ENCODE results near the gene RRP36. TPM values are rescaled to one million over a fixed set of nuclear protein-coding genes. Genes with fewer than 3 reads are reported as not detected.

Gene RRP36
- total and polyA plus RNA-seq, 9 of the 15 experiments (the other 6 are each of a cell fraction or from before 2014, with no cell fraction given): 27.6 to 150 (median 114) TPM

DNA sequence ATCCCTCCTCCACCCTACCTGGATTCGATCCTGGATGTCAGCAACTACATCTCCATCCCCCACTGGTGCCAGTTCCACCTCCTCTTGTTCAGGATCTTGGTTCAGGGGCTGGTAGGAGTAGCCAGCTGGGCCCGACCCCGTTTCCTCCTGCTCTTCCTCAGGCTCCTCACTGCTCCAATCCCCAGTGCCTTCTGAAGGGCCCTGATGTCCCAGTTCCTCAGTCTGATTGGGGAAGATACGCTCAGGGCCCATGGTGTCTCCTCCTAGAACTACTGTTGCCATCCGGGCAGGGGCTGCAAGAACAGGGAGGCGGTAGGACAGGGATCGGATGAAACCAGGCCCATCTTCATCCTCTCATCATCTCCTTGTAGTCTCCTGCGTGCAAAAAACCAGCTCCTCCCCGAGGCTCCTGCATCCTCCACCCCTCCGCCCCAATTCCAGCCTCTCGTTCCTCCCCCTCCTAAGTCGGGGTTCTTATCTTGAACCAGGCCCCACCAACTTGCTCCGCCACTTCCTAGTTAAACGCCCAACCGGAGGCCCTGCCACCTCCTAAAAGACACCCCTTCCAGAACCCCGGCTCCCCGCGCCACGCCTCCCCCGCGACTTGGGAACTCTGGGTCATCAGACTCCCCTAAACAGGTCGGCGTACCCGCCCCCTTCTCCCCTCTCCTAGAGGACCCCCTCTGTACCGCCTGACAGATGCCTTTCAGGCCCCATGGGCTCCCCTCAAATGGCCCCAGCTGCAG is 8.2 kb upstream of the RRP36 start (continued):
- TF ChIP-seq, protein P1, sequence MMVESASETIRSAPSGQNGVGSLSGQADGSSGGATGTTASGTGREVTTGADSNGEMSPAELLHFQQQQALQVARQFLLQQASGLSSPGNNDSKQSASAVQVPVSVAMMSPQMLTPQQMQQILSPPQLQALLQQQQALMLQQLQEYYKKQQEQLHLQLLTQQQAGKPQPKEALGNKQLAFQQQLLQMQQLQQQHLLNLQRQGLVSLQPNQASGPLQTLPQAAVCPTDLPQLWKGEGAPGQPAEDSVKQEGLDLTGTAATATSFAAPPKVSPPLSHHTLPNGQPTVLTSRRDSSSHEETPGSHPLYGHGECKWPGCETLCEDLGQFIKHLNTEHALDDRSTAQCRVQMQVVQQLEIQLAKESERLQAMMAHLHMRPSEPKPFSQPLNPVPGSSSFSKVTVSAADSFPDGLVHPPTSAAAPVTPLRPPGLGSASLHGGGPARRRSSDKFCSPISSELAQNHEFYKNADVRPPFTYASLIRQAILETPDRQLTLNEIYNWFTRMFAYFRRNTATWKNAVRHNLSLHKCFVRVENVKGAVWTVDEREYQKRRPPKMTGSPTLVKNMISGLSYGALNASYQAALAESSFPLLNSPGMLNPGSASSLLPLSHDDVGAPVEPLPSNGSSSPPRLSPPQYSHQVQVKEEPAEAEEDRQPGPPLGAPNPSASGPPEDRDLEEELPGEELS (CRISPR knock-in tag; IDR thresholded peaks at IDR 0.05; ENCODE audit: borderline replicate concordance): 0 out of 2 replicates have a peak, but pooled peaks have one; percentile 48
- TF ChIP-seq MEF2D (tag; conservative IDR thresholded peaks at IDR 0.05; ENCODE audit: low read depth): no peak
- TF ChIP-seq, protein P2, sequence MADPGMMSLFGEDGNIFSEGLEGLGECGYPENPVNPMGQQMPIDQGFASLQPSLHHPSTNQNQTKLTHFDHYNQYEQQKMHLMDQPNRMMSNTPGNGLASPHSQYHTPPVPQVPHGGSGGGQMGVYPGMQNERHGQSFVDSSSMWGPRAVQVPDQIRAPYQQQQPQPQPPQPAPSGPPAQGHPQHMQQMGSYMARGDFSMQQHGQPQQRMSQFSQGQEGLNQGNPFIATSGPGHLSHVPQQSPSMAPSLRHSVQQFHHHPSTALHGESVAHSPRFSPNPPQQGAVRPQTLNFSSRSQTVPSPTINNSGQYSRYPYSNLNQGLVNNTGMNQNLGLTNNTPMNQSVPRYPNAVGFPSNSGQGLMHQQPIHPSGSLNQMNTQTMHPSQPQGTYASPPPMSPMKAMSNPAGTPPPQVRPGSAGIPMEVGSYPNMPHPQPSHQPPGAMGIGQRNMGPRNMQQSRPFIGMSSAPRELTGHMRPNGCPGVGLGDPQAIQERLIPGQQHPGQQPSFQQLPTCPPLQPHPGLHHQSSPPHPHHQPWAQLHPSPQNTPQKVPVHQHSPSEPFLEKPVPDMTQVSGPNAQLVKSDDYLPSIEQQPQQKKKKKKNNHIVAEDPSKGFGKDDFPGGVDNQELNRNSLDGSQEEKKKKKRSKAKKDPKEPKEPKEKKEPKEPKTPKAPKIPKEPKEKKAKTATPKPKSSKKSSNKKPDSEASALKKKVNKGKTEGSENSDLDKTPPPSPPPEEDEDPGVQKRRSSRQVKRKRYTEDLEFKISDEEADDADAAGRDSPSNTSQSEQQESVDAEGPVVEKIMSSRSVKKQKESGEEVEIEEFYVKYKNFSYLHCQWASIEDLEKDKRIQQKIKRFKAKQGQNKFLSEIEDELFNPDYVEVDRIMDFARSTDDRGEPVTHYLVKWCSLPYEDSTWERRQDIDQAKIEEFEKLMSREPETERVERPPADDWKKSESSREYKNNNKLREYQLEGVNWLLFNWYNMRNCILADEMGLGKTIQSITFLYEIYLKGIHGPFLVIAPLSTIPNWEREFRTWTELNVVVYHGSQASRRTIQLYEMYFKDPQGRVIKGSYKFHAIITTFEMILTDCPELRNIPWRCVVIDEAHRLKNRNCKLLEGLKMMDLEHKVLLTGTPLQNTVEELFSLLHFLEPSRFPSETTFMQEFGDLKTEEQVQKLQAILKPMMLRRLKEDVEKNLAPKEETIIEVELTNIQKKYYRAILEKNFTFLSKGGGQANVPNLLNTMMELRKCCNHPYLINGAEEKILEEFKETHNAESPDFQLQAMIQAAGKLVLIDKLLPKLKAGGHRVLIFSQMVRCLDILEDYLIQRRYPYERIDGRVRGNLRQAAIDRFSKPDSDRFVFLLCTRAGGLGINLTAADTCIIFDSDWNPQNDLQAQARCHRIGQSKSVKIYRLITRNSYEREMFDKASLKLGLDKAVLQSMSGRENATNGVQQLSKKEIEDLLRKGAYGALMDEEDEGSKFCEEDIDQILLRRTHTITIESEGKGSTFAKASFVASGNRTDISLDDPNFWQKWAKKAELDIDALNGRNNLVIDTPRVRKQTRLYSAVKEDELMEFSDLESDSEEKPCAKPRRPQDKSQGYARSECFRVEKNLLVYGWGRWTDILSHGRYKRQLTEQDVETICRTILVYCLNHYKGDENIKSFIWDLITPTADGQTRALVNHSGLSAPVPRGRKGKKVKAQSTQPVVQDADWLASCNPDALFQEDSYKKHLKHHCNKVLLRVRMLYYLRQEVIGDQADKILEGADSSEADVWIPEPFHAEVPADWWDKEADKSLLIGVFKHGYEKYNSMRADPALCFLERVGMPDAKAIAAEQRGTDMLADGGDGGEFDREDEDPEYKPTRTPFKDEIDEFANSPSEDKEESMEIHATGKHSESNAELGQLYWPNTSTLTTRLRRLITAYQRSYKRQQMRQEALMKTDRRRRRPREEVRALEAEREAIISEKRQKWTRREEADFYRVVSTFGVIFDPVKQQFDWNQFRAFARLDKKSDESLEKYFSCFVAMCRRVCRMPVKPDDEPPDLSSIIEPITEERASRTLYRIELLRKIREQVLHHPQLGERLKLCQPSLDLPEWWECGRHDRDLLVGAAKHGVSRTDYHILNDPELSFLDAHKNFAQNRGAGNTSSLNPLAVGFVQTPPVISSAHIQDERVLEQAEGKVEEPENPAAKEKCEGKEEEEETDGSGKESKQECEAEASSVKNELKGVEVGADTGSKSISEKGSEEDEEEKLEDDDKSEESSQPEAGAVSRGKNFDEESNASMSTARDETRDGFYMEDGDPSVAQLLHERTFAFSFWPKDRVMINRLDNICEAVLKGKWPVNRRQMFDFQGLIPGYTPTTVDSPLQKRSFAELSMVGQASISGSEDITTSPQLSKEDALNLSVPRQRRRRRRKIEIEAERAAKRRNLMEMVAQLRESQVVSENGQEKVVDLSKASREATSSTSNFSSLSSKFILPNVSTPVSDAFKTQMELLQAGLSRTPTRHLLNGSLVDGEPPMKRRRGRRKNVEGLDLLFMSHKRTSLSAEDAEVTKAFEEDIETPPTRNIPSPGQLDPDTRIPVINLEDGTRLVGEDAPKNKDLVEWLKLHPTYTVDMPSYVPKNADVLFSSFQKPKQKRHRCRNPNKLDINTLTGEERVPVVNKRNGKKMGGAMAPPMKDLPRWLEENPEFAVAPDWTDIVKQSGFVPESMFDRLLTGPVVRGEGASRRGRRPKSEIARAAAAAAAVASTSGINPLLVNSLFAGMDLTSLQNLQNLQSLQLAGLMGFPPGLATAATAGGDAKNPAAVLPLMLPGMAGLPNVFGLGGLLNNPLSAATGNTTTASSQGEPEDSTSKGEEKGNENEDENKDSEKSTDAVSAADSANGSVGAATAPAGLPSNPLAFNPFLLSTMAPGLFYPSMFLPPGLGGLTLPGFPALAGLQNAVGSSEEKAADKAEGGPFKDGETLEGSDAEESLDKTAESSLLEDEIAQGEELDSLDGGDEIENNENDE (IDR thresholded peaks at IDR 0.05; ENCODE audit: low read depth, low read length): no peak
- TF ChIP-seq, protein P3, sequence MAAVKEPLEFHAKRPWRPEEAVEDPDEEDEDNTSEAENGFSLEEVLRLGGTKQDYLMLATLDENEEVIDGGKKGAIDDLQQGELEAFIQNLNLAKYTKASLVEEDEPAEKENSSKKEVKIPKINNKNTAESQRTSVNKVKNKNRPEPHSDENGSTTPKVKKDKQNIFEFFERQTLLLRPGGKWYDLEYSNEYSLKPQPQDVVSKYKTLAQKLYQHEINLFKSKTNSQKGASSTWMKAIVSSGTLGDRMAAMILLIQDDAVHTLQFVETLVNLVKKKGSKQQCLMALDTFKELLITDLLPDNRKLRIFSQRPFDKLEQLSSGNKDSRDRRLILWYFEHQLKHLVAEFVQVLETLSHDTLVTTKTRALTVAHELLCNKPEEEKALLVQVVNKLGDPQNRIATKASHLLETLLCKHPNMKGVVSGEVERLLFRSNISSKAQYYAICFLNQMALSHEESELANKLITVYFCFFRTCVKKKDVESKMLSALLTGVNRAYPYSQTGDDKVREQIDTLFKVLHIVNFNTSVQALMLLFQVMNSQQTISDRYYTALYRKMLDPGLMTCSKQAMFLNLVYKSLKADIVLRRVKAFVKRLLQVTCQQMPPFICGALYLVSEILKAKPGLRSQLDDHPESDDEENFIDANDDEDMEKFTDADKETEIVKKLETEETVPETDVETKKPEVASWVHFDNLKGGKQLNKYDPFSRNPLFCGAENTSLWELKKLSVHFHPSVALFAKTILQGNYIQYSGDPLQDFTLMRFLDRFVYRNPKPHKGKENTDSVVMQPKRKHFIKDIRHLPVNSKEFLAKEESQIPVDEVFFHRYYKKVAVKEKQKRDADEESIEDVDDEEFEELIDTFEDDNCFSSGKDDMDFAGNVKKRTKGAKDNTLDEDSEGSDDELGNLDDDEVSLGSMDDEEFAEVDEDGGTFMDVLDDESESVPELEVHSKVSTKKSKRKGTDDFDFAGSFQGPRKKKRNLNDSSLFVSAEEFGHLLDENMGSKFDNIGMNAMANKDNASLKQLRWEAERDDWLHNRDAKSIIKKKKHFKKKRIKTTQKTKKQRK (IDR thresholded peaks at IDR 0.05; ENCODE audit: borderline replicate concordance, low read depth, low read length): no peak
- no peak for TF ChIP-seq FOXK1 (CRISPR knock-in tag; IDR thresholded peaks at IDR 0.05; ENCODE audit: borderline replicate concordance)
- TF ChIP-seq SPI1 (IDR thresholded peaks at IDR 0.05; ENCODE audit: borderline replicate concordance, low read depth, low read length): no peak
- TF ChIP-seq NR2C2 (CRISPR knock-in tag; IDR thresholded peaks at IDR 0.05): no peak
- TF ChIP-seq NR2C2 (tag; IDR thresholded peaks at IDR 0.05): no peak
- no peak for TF ChIP-seq HDAC6 (IDR thresholded peaks at IDR 0.05; ENCODE audit: low read depth, low read length)

All from K562 (cell line).